GM21619 (cell line): ENCODE data around the gene GSX1.
"Not testable (repeated sequence)": the region's sequence is repeated elsewhere in the genome, so short reads cannot be mapped to it uniquely, and the experiment has no call there.

ENCODE experiments used
- ATAC-seq: cut with Tn5 transposase; IDR thresholded peaks from one replicate; pipeline ENCODE4 v1.9.1; 2021; ENCODE audit not compliant: unreplicated experiment

GSX1 gene

DNA sequence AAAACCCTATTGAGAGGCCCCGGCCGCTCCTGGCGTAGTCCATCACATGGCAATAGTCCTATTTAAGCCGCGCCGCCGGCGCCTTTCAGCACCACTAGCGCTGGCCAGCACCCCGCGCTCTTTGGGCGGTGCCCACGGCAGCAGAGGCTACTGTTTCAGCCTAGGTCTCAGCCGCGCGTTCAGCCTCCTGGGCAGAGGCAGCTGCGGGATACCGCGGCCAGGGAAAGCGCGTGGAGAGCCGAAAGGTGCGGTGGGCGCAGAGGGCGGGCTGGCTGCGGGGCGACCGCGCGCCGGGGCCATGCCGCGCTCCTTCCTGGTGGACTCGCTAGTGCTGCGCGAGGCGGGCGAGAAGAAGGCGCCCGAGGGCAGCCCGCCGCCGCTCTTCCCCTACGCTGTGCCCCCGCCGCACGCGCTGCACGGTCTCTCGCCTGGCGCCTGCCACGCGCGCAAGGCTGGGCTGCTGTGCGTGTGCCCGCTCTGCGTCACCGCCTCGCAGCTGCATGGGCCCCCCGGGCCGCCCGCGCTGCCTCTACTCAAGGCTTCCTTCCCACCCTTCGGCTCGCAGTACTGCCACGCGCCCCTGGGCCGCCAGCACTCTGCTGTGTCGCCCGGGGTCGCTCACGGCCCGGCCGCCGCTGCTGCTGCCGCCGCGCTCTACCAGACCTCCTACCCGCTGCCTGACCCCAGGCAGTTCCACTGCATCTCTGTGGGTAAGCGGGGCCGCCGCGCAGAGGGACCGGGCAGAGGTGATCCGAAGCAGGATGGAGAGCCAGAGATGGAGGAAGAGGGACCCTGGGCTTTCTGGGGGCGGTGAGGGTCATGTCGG lies at the start of gene GSX1:
Gene GSX1 (plus strand): TSS at position 91 of the 826 bp plus-strand sequence. CDS start 208 bp downstream, at position 299.
- ATAC-seq, result no peak

DNA sequence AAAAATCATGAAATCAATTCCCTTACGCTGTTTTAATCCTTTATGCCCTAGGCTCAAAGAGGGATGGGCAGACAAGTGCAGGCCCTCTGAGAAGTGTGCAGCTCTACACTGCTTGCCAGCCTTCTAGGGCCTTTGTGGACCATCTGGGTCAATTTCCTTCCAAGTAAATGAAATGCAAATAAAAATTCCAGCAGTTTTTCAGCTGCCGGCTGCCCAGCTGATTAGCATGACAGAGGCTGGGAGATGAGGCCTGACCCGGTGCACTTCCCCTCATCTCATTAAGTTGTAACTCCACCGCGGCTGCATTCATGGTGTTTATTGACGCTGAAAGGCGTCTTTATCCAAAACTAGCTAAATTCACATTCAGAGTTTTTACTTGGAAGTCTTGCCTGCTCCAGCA lies 47.5 kb upstream of the GSX1 start:
- no peak for ATAC-seq

DNA sequence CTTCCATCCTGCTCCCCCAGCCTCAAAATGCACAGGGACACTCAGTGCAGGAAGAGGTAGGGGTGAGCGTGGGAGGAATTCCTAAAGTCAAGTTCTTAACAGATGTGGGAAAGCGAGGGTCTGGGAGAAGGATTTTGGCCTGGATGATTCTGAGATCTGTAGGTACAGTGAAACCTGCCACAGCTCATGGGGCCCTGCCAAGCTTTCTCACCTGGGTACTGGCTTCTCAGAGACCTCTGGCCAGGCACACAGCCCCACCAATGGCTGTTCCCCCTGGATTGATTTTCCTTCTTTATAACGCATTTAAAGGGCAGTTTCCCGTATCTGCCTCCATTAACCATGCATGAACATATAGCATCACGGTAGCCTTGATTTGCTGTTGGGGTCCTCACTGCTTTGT lies 47.0 kb upstream of the GSX1 start:
- ATAC-seq, result no peak

DNA sequence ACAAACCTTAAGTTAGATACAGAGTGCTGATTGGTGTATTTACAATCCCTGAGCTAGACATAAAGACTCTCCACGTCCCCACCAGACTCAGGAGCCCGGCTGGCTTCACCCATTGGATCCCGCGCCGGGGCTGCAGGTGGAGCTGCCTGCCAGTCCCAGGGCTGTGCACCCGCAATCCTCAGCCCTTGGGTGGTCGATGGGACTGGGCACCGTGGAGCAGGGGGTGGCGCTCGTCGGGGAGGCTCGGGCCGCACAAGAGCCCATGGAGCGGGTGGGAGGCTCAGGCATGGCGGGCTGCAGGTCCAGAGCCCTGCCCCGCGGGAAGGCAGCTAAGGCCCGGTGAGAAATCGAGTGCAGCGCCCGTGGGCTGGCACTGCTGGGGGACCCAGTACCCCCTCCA lies 44.1 kb upstream of the GSX1 start:
- ATAC-seq, result not testable (repeated sequence)

DNA sequence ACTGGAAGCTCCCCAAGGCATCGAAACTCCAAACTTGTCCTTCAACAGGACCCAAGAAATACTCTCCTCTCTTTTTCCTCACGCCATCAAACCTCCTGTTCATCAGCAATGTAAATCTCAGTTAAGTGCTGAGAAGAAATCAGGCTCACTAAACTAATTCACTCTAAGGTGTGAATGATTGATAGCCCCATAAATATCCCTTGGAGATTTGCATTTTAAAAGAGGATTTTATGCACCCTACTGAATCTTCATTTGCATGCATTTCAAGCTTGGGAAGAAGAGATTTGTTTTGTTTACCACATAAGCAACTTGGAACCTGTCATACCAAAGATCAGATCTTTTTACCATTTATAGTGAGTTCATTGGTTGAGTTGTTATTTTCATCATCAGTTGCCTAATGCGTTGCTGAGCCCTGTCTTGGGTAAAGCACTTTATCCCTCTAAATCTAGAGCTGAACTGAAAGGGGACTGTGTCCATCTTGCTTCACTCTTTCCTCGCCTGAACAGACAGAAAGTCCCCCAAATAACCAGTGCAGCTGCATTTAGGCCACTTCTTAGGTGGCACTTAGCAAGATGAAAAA lies 40.2 kb upstream of the GSX1 start:
- no peak for ATAC-seq

DNA sequence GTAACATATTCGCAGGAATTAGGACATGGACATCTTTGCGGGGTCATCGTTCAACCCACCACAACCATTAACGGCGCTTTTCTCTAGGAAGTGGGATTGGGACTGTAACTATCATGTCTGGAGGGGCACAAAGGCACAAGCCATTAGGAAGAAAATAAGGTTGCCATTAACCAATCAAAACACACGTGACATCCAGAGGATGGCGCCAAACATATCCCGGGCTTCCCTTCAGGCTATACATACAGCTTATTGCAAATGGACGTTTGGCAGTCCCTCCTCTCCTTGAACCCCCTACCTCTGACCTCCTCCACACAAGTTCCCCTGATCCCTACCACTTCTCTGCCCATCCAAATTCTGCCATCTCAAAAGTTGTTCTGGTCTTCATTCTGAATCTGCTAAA lies 26.6 kb upstream of the GSX1 start:
- ATAC-seq, result no peak

DNA sequence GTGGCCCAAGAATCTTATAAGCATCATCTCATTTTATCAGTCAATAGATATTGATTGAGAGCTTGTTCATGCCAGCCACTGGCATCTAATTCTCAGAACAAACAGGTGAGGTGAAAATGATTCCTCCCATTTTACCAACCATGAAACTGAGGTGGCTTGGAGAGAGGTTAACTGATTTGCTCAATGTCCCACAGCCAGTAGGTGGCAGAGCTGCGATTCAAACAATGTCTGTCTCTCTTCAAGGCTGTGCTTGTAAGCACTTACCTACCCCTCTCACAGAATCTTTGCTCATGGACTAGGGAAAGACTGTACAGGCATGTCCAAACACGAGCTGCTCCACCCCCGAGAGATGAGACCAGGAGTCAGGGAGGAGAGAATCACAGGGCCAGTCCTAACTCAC lies 21.5 kb upstream of the GSX1 start:
- no peak for ATAC-seq

DNA sequence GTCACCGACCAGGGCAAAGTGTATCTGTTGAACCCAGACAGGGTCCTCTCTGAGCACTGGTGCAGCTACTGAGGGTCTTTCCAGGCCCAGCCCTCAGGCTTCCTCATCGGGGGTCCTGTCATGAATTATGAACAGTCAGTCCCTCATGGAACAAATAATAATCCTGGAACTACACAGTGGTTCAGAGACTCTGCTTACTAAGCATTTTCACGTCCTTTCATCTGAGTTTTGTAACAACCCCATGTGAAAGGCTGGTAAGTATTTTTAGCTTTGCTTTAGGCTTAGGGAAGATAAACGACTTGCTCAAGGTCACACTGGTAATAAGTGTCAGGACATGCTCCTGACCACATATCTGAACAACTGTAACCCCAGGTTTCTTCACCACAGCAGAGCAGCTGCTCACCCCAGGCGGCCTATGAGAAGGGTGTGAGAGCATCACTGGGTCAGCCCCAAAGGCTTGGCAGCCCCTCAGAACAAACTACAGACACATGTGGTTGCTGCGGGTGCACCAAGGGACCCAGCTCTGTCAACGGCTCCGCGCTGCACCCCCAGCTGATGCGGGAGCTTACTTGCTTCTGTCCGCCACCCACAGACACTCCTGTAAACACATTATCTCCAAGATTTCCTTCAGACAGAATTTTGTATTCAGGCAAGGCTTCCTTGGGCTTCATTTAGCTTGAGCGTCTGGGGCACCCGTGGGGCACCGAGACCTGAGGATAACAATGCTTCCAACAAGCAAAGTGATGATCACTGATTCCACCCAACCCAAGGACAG lies 19.4 kb upstream of the GSX1 start:
- ATAC-seq, result no peak

DNA sequence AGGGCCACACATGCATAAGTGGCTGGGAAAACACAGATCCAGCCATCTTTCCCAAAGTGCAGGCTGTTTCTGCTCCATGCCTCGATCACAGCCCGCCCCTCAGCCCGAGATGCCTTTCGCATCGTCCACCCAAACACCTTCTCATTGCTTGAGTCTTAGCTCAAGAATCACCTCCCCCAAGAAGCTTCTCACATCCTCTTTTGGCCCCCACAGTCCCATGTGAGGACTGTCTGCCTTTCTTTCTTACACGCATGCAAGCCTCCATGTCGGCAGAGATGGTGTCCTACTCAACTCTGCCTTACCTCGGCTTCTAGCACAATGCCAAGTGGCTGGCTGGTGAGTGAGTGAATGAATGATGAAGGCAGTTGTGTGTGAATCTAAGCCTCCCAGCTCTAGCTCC lies 18.1 kb upstream of the GSX1 start:
- no peak for ATAC-seq

DNA sequence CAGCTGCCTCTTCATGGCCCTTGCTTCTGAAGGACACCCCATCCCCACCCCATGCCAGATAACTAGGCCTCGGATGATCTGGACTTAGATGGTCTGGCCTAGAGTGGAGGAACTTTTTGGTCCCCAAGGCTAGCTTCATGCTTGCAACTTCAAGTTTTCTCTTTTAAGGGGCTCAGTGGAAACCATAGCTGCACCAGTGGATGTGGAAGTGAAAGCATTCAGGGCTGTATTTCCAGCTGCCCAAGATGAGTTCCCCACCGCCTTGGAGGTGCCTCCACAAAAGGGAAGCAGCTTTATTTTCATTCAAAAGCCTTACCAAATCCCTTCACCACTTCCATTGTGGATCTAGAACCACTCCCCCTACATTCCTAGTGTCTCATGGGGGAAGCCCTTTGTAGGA lies 17.6 kb upstream of the GSX1 start:
- ATAC-seq, result no peak

DNA sequence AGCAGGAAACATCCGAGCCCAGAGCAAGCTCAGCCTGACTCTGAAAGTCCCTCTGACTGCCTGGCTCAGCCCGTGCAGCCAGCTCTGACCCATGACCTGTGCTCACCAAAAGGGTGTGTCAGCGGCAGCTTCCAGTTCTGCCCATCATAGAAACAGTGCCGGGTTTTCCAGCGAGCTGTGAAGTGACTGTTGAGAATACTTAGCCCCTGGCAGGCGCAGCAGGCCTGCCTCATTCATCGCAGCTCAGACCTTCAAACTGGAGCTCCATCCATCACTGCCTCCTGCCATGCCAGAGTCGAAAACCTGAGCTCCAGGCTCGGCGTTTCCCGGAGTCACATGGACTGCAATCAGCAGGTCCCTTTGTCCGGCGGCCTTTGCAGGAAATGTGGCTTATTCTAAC lies 16.3 kb upstream of the GSX1 start:
- ATAC-seq, result no peak

DNA sequence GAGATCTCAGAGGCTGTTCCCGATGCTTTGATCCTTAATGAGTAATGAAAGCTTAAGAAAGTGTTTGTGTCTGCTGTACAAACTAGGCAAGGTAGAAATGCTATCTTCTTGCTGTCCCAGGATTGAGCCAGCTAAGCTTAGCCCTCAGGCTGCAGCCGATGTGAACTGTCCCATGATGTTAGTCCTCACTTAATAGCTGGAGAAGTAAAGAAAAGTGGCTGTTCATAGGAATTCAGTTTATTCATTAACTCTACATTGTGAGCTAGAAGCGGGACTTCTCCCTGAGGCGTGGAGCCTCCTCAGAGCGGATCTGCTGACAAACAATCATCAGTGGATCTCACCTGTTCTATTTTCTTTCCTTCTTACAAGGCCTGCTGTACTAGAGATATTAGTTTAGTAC lies 10.1 kb upstream of the GSX1 start:
- no peak for ATAC-seq

DNA sequence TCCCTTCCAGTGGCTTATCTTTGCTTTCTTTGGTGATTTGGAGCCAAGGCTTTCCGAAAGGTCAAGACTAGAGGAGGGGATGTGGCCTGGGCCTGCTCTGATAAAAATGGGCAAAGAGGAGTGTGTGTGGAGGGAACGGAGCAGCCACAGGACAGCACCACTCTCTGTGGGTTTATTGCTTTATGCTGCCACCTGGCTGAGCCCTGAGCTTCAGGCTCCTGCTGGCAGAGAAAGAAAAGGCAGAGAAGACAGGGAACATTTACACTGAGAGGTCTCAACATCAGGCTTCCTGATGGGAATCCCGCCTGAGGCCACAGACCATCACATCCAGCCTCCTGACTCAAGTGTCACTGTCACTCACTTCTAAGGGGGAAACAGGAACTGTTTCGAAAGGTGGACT lies 9.2 kb upstream of the GSX1 start:
- no peak for ATAC-seq

DNA sequence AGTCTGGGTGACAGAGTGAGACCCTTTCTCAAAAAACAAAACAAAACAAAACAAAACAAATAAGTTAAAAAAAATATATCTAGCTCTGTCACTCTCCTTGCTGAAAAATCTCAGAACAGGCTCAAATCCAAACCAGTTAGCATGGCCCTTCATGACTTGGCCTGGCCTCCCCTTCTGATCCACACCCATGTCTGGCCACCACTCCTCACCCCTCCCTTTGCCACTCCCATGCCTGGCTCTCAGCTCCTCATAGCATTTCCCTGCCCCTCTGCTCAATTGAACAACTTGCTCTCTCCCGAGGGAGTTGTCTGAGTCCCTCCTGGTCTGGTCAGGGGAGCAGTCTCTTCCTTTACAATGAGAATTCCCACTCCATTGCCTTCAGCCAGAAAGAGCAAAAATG lies 4.0 kb upstream of the GSX1 start:
- no peak for ATAC-seq

DNA sequence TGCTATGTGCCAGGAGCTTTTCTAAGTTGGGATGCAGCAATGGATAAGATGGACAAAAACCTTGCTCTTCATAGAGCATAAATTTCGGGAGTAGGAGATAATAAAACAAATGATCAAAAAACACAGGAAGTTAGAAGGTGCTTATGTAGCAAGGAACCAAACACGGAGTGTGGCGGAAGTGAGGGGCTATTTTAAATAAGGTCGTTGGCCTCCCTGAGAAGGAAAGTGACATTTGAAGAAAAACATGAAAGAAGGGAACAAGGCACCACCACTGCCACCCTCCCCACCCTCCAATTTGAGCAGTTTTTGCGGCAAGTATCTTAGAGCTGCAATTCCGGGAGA lies 3.2 kb upstream of the GSX1 start:
- ATAC-seq, result no peak

DNA sequence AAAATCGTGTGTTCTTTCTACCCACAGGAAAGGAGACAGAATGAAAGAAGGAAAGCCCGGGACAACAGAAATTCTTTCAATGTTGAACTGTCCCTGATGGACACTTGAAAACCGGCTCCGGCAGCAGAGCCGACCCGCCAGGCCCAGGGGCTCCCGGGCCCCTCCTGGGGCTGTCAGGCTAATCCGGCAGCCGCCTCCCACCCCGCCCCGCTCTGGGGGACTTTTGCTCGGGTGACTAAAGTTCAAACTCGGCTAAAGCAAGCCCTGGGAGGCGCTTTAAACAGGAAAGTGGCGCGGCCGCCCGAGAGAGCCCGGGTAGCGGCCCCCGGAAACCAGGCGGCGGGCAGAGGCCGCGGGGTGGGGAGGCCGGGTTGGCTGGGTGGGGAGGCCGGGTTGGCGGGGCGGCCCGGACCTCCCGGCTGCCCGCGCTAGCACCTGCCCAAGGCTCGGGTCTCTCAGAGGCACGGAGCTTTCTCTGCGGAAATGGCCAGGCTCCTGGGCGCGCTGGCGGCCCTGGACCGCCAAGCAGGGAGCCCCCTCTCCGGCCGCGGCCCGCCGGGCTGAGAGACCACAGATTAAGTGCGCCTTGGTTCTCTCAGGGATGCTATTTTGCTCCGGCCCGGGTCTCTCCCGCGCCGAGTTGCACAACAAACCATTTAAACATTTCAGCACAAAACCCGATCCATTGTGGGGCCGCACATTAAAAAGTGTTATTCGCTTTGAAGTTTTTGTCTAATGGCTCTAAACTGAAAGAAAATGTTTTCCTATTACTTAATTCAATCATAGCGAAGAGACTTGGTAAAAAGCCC lies 2.6 kb upstream of the GSX1 start:
- no peak for ATAC-seq

DNA sequence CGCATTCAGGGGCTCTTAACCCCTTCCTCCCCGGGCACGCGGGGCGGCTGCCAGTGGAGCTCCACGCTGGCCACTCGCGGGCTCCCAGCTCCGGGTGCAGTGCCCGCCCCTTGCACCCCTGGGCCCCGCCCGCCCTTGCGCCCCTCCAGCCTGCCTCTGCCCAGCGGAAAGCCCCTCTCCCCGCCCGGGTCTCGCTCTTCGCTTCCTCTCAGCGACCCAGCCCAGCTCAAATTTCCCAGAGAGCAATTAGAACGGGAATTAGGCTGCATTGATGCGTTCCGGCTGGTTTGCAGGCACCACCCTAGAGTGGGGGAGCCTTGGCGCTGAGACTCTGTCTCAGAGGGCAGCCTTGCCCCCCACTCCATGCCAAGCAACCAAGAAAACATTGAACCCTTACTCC lies 1.8 kb upstream of the GSX1 start:
- ATAC-seq, result no peak

DNA sequence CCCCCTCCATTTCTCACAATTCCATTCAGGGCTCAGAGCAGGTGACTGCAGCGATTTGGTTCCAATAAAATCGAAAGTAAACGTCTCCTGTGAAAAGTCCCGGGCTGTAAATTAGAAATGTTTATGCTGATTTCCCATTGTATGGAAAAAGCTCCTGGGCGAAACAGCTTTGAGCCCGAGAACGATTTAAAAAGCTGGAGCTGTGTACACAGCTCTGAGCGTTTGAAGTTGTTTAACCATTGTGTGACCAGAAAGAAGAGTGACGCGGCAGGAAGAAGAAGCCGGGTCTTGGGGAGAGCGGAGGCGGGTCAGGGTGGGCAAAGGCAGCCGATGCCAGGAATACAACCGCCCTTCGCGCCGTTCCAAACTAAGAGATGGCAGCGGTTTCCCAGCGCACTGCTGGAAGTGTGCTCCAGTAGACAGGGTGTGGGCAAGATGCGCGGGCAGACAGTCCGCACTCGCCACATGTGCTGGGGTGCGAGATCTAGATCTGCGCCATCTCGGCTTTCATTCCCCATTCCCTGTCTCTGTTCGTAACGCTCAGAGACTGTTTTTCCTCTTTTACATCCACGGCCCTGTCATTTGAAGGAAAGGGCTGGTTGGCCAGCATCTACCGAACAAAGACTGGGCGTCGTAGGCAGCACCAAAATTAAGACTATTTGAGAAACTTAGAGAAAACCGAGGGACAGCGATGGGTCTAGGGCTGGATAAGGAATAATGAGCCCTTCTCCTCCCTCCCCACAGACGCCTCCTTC lies 960 bp upstream of the GSX1 start:
- no peak for ATAC-seq

DNA sequence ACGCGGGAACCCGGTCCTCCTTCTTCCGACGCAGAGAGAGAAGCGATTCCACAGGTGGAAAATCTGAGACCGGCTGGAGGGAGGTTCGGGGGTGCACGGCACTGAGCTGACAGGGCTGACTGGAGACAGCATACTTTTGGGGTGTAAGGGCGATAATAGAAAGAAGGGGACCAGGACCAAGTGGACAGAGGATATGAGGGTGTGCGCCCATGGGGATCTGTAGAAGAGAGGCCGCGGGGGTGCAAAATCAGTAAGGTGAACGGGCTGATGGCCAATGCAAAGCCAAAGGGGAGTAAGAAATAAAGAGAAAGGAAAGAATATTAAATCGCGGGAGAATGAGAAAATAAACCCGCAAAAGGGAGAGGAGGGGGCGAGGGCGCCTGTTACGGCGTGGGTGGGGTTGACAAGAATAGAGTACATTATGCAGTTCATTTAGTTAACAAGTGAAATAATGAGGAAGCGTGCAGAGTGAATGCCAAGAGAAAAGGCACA lies 336 bp upstream of the GSX1 start:
- ATAC-seq, result no peak

DNA sequence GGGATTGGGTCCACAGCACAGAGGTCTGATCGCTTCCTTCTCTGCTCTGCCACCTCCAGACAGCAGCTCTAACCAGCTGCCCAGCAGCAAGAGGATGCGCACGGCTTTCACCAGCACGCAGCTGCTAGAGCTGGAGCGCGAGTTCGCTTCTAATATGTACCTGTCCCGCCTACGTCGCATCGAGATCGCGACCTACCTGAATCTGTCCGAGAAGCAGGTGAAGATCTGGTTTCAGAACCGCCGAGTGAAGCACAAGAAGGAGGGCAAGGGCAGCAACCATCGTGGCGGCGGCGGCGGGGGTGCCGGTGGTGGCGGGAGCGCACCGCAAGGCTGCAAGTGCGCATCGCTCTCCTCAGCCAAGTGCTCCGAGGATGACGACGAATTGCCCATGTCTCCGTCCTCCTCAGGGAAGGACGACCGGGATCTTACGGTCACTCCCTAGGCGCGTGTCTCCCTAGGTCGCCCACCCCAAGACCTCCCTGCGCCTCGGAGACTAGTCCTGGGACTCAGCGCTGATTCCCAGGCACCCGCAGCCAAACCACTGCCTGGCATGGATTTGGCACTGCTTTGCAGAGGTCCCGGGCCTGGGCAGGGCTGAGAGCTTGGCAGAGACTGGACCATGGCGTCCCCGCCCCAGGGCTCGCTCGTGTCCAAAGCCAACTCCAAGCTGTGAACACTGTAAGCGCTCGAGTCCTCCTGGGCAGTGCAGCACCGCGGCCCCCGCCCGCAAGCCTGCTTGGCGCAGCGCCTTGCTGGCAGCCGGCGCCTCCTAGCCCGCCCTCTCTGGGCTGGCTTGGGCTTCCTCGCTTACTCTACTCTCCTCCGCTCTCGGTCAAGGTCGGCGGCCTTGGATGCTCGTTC lies 1.5 kb downstream of the GSX1 start:
- ATAC-seq, result no peak
